ENCODE measurements around the gene RGS6.
"Not testable (repeated sequence)": the region's sequence is repeated elsewhere in the genome, so short reads cannot be mapped to it uniquely, and the experiment has no call there.

The RGS6 gene

DNA sequence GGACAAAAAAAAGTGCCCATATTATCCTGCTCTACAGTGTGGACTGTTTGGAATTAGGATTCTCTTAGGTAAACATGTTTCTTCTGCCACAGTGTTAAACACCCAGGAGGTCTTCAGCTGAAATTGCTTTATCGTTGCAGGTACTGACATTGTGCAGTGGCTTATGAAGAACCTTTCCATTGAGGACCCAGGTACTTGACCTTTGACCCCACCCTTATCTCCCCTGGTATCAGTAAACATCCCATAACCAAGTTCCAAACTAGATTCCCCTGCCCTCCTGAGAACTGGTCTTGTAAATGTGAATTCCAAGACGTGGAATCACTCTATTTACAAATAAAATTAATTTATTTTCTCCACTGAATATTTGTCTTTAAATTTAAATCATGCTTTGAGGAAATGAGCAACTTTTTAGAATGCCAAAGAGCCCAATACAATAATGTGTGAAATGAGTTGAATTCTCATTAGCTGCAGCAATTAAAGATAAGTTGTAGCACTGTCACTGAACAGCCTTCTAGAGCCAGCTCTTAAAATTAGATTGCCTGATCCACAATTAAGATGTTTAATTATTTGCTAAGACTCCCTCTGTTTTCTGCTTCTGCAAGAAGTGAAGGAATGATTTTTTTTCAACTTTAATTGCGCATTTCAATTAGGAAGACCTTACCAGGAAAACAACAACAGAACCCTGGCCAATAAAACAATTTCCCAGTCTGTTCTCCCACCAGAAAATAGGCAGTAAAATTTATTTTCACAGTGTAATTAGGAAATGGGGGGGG, 522.3 kb downstream of the RGS6 start:
- DNase-seq (ENCODE audit: low spot score): no peak

GRCh38 chr14:72457641-72458040, 525.4 kb downstream of the RGS6 start:
- DNase-seq (ENCODE audit: low spot score): no peak

DNA sequence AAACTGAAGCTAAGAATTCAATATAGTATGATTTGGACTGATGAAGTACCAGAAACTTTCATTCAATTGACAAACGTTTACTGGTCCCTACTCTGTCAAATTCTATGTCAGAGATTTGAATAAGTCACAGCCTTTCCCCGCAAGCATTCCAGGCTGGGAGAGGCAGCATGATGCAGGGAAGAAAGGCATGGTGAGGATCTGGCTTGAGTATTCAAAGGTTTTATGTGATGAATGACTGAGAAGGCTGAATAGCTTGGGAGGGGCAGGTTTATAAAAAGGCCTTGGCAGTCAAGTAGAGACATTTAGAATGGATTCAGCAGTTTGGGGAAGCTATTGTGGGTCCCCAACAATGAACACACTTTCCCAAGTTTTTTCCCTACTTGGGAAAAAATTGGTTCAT, 529.8 kb downstream of the RGS6 start:
- DNase-seq (ENCODE audit: low spot score): no peak

DNA sequence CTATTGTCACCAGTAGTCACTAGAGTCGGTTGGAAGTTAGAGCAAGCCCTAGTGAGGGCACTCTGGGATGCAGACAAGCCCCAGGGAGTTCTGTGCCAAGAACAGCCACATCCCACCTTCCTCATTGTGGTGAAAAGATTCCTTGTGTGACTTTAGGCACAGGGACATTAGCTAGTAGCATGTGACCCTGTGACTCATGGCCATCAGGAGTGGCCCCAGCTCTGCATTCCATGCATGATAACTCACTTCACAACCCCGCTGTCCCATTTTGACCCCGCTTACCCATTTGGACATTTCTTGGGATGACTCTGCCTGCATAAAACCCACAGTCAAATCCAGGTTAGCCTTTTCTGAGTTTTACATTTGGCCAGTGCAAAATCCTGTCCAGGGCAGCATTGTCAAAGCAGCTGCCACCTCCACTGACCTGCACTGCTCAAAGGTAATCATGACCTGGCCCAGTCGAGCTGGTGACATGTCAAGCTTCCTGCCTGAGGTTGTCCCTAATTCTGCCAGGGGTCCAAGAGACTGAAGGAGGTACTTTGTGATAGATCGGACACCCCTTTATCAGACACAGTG, 531.1 kb downstream of the RGS6 start:
- no peak for DNase-seq (ENCODE audit: low spot score)

- DNase-seq (ENCODE audit: low spot score): no peak
Measured at GRCh38 chr14:72464226-72464625, 532.0 kb downstream of the RGS6 start.

DNA sequence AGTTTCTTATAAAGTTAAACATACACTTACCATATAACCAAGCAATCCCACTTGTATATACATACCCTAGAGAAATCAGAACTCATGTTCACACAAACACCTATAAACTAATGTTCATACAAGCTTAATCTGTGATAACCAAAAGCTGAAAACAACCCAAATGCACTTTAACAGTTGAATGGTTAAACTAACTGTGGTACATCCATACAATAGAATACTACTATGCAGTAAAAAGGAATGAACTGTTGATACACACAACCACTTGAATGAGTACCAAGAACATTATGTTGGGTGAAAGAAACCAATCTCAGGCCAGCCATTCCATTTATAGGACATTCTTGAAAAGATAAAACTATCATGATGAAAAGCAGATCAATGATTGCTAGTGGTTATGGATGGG, 534.1 kb downstream of the RGS6 start:
- no peak for DNase-seq (ENCODE audit: low spot score)

DNA sequence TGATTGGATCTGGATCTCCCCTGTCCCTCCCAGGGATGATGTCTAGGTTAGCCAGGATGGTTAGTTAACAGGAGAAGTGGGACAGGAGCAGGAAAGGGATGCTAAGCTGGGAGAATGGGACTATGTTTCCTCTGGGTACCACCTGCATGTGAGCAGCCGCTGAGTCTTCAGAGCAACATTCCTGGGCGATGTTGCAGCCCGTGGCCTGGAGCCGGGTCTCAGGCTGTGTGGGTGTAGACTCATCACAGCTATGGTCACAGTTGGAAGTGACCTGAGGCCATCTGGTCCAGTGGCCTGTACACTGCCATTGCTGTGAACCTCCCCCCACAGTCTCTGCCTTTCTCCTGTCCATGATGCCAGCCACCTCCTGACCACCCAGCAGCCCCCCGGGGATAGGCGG, 539.1 kb downstream of the RGS6 start:
- no peak for DNase-seq (ENCODE audit: low spot score)

- no peak for DNase-seq (ENCODE audit: low spot score)
Measured at GRCh38 chr14:72472845-72473244, 540.6 kb downstream of the RGS6 start.

- DNase-seq (ENCODE audit: low spot score): no peak
Measured at GRCh38 chr14:72476657-72477499, 544.6 kb downstream of the RGS6 start.

DNA sequence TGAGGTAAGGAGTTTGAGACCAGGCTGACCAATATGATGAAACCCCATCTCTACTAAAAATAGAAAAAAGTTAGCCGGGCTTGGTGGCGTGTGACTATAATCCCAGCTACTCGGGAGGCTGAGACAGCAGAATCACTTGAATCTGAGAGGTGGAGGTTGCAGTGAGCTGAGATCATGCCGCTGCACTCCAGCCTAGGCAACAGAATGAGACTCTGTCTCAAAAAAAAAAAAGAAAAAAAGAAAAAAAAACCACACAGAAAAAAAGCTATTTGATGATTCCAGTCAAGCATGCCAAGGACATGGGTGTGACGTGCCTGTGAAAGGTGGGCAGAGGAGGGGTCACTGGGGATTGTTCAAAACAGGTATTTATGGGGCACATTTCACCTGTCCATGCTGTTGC, 545.3 kb downstream of the RGS6 start:
- DNase-seq (ENCODE audit: low spot score): not testable (repeated sequence)

DNA sequence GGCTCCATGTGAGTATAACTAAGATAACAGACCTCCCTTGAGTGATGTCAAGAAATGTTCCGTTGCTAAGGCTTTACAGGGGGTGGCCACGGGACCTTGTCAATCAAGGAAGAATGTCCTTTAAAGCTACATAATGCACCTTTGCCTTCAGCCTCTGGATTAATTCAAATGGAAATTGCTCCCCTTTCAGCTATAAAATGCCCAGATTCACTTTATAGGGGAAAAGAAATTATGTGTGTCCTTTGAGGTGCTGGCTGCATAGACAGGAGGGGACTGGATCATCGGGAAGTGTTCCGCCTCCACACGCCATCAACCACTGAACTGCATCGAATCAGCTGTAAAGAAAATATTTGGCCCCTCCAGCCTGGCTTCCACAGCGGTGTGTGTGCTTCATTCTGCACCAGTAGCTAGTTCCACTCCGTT, 546.3 kb downstream of the RGS6 start:
- DNase-seq (ENCODE audit: low spot score): no peak

DNA sequence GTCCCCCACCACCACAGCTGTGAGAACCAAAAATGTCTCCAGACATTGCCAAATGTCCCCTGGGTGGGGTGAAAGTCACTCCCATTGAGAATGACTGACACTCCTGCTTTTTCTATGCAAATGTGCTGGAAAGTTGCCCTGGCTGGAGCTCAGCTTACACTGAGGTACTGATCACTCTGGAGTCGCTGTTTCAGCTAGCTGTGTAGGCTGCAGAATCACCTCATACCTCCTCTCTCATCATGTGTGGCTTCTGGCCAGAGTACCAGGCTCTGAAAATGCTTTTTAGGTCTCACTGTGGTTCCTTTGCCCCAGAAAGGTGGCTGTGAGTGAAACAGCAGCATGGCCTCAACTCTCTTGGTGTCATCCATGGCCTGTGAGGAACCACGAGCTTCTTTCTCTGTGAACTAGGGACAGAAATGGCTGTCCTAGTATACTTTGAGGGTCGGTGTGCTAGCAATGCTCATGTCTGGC, 547.3 kb downstream of the RGS6 start:
- peak; percentile 39 for DNase-seq (ENCODE audit: low spot score)

DNA sequence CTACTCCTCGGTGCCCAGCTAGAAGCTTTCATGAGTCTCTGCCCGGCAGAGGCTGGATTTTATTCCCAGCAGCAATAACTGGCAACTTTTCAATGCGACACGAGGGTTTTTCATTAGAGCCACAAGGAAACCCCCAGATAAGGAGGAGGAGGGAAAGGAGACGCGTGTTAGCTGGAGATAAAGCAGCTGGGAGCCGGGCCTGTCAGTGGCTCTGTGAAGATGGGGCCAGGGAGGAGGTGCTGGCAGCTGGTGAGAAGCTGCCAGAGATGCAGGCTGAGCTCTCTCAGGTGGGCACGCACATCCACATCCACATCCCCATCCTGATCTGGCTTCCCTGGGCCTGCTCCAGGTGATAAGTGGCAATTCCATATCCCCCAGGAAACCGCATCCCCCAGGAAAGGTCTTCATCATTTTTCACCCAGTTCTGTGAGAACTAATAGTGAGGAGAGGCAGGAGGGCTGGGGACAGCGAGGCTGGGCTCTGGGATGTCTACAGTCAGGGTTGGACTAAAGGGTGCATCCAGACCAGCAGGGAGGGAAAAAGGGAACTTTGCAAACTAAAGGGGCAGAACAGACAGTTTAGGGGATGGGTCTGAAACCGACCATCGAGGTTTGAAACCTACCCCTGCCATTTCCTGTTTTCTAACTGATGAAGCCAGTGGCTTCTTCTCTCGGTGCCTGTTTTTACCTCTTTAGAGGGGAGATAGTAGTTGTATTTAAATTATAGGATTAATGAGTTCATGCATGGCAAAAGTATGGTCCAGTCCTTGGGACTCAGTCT, 548.4 kb downstream of the RGS6 start:
- peak; percentile 68 for DNase-seq (ENCODE audit: low spot score)

DNA sequence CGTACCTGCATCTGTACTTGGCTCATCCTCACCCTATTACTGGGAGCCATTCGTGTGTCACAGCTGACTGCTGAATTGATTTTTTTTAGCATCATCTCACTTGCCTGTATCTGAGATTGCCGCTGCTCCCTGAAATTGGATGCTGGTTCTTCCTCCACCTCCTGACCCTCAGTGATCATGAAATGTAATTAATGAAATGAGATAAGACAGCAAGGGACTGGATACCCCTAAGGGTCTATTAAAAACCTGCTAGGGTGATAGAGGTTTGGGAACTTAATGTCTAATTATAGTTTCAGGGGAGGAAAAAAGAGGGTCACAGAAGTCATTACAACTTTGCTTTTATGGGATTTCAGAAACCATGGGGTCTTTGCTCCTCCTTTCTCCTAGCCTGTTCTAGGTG, 551.1 kb downstream of the RGS6 start:
- DNase-seq (ENCODE audit: low spot score): no peak

- no peak for DNase-seq (ENCODE audit: low spot score)
Measured at GRCh38 chr14:72485695-72486094, 553.5 kb downstream of the RGS6 start.

DNA sequence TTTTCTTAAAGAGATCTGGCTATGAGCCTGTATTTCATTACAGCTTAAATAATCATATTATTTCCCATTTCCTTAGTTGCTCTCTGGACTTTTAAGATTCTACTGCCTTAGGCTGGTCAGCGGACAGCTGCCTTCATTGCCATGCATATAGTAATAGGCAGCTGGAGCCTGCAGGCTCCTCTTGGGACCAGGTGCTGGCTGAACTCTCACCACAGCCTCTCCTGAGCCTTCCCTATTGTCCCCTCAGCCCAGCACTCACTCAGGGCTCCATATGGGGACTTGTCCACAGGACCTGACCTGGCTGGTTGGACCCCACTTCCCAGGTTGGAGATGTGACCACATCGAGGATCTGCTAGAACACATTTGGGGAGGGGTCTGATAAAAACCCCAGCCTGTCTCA, 556.3 kb downstream of the RGS6 start:
- no peak for DNase-seq (ENCODE audit: low spot score)

- no peak for DNase-seq (ENCODE audit: low spot score)
Measured at GRCh38 chr14:72492196-72492595, 560.0 kb downstream of the RGS6 start.

DNA sequence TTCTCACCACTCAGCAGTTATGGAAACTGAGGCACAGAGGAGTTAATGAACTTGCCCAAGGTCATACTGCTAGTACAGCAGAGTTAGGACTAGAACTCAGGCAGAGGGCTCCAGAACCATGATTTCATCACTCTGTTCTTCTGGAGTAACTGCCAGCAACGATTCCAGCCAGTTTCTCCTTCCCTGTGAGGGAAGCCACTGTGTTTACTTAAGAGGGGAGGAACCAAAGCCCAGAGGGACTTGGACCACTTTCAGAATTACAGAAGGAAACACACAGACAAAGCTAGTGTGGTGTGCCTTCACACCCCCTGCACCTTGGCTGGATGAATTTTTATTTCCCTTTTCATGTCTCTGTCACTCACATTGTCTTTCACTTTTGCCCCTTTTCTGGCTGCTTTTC, 563.4 kb downstream of the RGS6 start:
- no peak for DNase-seq (ENCODE audit: low spot score)

- DNase-seq (ENCODE audit: low spot score): no peak
Measured at GRCh38 chr14:72498646-72499045, 566.4 kb downstream of the RGS6 start.

- DNase-seq (ENCODE audit: low spot score): no peak
Measured at GRCh38 chr14:72499746-72500145, 567.5 kb downstream of the RGS6 start.

DNA sequence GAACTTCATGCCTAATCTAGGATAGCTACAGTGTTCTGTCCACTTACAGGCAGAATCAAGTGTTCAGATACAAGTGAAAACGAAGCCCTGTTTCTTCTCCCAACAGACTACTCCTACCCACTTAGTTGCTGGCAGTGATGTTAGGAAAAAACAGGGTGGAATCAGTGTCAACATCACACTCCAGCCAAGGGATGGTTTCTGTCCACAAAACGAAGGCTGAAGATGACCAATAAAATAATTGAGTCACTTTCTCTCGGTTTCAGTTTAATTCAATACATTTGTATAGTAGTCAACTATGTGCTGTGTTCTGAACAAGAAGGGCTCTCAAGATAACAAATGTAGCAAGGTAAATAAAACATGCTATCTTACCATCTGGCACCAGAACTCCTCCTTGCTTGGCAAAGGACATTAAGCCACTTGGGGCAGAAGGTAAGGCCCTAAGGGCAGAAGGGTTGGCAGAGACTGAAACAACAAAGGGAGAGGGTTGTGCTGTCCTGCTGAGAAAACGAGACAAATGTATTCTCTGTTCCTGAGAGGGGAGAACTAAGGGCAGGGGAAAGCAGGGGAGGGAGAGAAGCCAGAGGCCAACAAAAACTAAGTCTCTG, 568.1 kb downstream of the RGS6 start:
- no peak for DNase-seq (ENCODE audit: low spot score)

DNA sequence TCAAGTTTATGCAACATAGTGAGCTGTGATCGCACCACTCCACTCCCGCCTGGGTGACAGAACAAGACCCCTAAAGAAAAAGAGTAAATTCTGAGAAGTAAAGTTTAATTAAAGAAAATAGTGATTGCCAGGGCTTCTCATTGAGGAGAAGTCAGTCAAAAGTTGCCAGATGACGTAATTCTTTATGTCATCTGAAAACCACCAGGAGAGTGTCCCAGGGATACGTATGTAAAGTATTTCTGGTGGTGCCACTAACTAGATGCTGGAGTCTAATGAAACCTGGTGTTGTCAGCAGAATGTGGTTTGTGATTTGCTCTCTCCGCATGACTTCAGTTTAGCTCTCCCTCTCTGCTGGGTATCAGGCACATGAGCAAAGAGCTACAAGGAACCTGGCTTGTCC, 569.2 kb downstream of the RGS6 start:
- DNase-seq (ENCODE audit: low spot score): no peak

Data from hematopoietic multipotent progenitor cell treated with erythropoietin and hydrocortisone succinate and interleukin-3 and kit ligand, for 17 days (in vitro differentiated cells).